ENCODE measurements around the gene SORCS2. TPM values are rescaled to one million over a fixed set of nuclear protein-coding genes. Genes with fewer than 3 reads are reported as not detected.

SORCS2 gene
- total and polyA plus RNA-seq, 2 of the 8 experiments (the other 6 are each of a cell fraction or from before 2014, with no cell fraction given), result 0.36 to 1.8 TPM

- Histone ChIP-seq H2AFZ (ENCODE audit: low read length) (no peak overlapping the region), H2AK5ac (ENCODE audit: low read depth, low read length) (no peak overlapping the region), H3K18ac (ENCODE audit: extremely low read depth, low read length) (peak overlapping the region; percentile 32), H3K79me2 (ENCODE audit: control insufficient read depth in 1 of 2, insufficient read depth in 2 of 2, low read length in 2 of 2) (no peaks in the 10 kb centered on the region), H2BK12ac (ENCODE audit: low read depth, low read length) (peak overlapping the region; percentile 80; the same call in 1 of the 2 replicates), H3K4me2 (ENCODE audit: insufficient read depth in 1 of 2, low read depth in 2 of 2, low read length in 2 of 2) (no peak overlapping the region), H2BK5ac (ENCODE audit: low read depth, low read length) (peak overlapping the region; percentile 83; the same call in 1 of the 2 replicates), H3K4me3 (ENCODE audit: extremely low read depth in 1 of 4, insufficient read depth in 2 of 4, low read depth in 3 of 4, low read length in 4 of 4) (no peak overlapping the region), H3K23ac (ENCODE audit: insufficient read length) (no peak overlapping the region), H3K9me3 (ENCODE audit: insufficient read depth in 2 of 2, low read depth in 1 of 2, low read length in 1 of 2) (no peaks in the 10 kb centered on the region), H3K4ac (replicated peaks; ENCODE audit: insufficient read length, low read depth, low read length) (peak overlapping the region; percentile 58), H3K9ac (replicated peaks in 1 of 4; ENCODE audit: extremely low read depth in 1 of 4, low read depth in 3 of 4, low read length in 3 of 4) (no peak overlapping the region), H4K91ac (replicated peaks; ENCODE audit: insufficient read length, low read length) (peak overlapping the region; percentile 58), H3K56ac (replicated peaks; ENCODE audit: insufficient read length, low read depth, low read length) (no peak overlapping the region), H3K14ac (ENCODE audit: insufficient read length) (no peak overlapping the region), H3K27me3 (replicated peaks in 1 of 4; ENCODE audit: control insufficient read depth in 3 of 4, extremely low read depth in 1 of 4, insufficient read depth in 3 of 4, low read length in 3 of 4) (no peaks in the 10 kb centered on the region), H3K36me3 (ENCODE audit: control insufficient read depth in 2 of 4, insufficient read depth in 4 of 4, low read length in 3 of 4) (no peaks in the 10 kb centered on the region), H4K5ac (ENCODE audit: insufficient read length, low read depth, low read length) (no peak overlapping the region), H3K4me1 (replicated peaks in 1 of 4; ENCODE audit: control insufficient read depth in 3 of 4, insufficient read depth in 4 of 4, low read length in 3 of 4) (peaks cover 0 to 9% (median 6%) of the 10 kb centered on the region in 4 experiments; a peak in 5 of 7 replicates), H3K23me2 (ENCODE audit: low read depth, low read length) (no peaks in the 10 kb centered on the region), H3K79me1 (ENCODE audit: low read depth, low read length) (no peaks in the 10 kb centered on the region), H4K20me1 (replicated peaks in 1 of 2; ENCODE audit: control insufficient read depth in 1 of 2, insufficient read depth in 2 of 2, low read length in 2 of 2) (no peaks in the 10 kb centered on the region), H2BK20ac (ENCODE audit: low read length) (peak overlapping the region; percentile 80; the same call in 1 of the 2 replicates), H4K8ac (ENCODE audit: extremely low read depth, insufficient read depth, low read length) (no peak overlapping the region), H2BK120ac (replicated peaks; ENCODE audit: low read depth, low read length) (no peak overlapping the region), H3K27ac (ENCODE audit: low read depth, low read length) (no peak overlapping the region; the same call in 1 of the 2 replicates), H2BK15ac (ENCODE audit: low read length) (no peak overlapping the region)
- FAIRE-seq (no peak), DNase-seq (ENCODE audit: low read depth in 1 of 2, low spot score in 2 of 2) (no peak)
- WGBS, 2 experiments (ENCODE audit: extremely low coverage in 1 of 2, insufficient coverage in 1 of 2, insufficient read length in 1 of 2, insufficient replicate concordance in 2 of 2, low coverage in 1 of 2, low lambda C conversion rate in 2 of 2, missing lambda C conversion rate in 1 of 2), result 86% methylated on average over 17 of the region's 19 CpGs; no CpG with 5 or more reads in 1 of the 2 experiments
- CTCF ChIA-PET (ENCODE audit: partially characterized antibody), result interaction anchor here (0.6 to 1.2 kb wide), 2 partner anchors 203 to 313 kb away, joined by 3 to 4 read pairs; no protein-coding TSS in a partner anchor
- POLR2A ChIA-PET (ENCODE audit: partially characterized antibody), result no interaction called here
- no peak for TF ChIP-seq SP1 (IDR thresholded peaks at IDR 0.05; ENCODE audit: low read depth, low read length)
- TF ChIP-seq CEBPB (IDR thresholded peaks at IDR 0.05; ENCODE audit: low read depth, low read length), result no peak
- no peak for TF ChIP-seq JUN (IDR thresholded peaks at IDR 0.05; ENCODE audit: low read depth, low read length)
- TF ChIP-seq MAX (IDR thresholded peaks at IDR 0.05), result no peak
- TF ChIP-seq BRCA1 (IDR thresholded peaks at IDR 0.05; ENCODE audit: low read depth, low read length), result no peak
- TF ChIP-seq BCL11A (IDR thresholded peaks at IDR 0.05; ENCODE audit: low read depth in 2 of 2, low read length in 2 of 2), result no peak
- no peak for TF ChIP-seq RNF2 (IDR thresholded peaks at IDR 0.05; ENCODE audit: borderline replicate concordance, low read depth, low read length, missing control alignments, poor library complexity, severe bottlenecking)
- TF ChIP-seq YY1 (IDR thresholded peaks at IDR 0.05; ENCODE audit: low read depth, low read length), result no peak
- TF ChIP-seq TAF7 (optimal IDR thresholded peaks at IDR 0.05; ENCODE audit: borderline replicate concordance, low read depth, low read length), result no peak
- no peak for TF ChIP-seq TAF1 (IDR thresholded peaks at IDR 0.05; ENCODE audit: low read depth, low read length)
- TF ChIP-seq EGR1 (IDR thresholded peaks at IDR 0.05; ENCODE audit: borderline replicate concordance, low read depth, low read length), result no peak
These were observed 509.7 kb downstream of the SORCS2 start for GRCh38 chr4:7701866-7702649.
